ENCODE results near the gene ARID3B. TPM values are rescaled to one million over a fixed set of nuclear protein-coding genes. Genes with fewer than 3 reads are reported as not detected.
"Not testable (repeated sequence)": the region's sequence is repeated elsewhere in the genome, so short reads cannot be mapped to it uniquely, and the experiment has no call there.

Gene ARID3B
- total RNA-seq, 2 experiments from 2014 or later, result 25.0 to 27.9 TPM

DNA sequence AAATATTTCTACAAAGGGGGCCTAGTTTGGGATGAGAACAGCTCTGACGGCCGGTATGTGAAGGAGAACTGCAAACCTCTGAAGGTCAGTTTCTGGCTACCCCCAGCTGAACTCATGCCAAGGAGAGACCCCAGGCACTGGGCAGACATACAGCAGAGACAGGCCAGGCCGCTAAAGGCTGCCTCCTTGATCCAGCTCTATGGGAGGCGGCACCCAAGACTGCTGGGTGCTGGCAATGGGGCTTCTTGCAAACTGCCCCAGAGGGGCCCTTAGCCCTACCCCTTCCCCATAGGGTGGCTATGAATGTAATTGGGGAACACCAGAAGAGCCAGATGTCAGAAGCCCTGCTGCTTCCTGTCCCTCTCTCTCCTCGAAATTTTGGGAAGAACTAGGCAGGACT, 87.9 kb downstream of the ARID3B start:
- H3K27ac Mint-ChIP-seq, result no peak overlapping the region
- Histone ChIP-seq H3K36me3 (ENCODE audit: insufficient read depth, low read length) (peaks cover 93% of the 10 kb centered on the region), H3K27me3 (ENCODE audit: control insufficient read depth in 1 of 2, insufficient read depth in 2 of 2, low read length in 2 of 2) (no peaks in the 10 kb centered on the region), H3K4me3 (ENCODE audit: low read length) (no peak overlapping the region), H3K27ac (ENCODE audit: low read depth in 1 of 2, low read length in 2 of 2) (no peak overlapping the region), H3K4me1 (ENCODE audit: insufficient read depth, low read length) (peaks cover 8% of the 10 kb centered on the region), H3K9me3 (ENCODE audit: control insufficient read depth in 1 of 2, insufficient read depth in 1 of 2, low read length in 2 of 2) (no peaks in the 10 kb centered on the region)
- no peaks in the 10 kb centered on the region for H3K4me1 Mint-ChIP-seq (ENCODE audit: low read depth)
- ChIA-PET CTCF (no interaction called here), POLR2A (no interaction called here)
- H3K9me3 Mint-ChIP-seq, result no peaks in the 10 kb centered on the region
- ATAC-seq (ENCODE audit: poor library complexity), result no peak
- H3K36me3 Mint-ChIP-seq (ENCODE audit: low read depth), result peaks cover 92% of the 10 kb centered on the region
- intact Hi-C loops (cut with DNase I, micrococcal nuclease), result no loop called here
- H3K4me3 Mint-ChIP-seq, result no peak overlapping the region
- TF ChIP-seq, protein P1, sequence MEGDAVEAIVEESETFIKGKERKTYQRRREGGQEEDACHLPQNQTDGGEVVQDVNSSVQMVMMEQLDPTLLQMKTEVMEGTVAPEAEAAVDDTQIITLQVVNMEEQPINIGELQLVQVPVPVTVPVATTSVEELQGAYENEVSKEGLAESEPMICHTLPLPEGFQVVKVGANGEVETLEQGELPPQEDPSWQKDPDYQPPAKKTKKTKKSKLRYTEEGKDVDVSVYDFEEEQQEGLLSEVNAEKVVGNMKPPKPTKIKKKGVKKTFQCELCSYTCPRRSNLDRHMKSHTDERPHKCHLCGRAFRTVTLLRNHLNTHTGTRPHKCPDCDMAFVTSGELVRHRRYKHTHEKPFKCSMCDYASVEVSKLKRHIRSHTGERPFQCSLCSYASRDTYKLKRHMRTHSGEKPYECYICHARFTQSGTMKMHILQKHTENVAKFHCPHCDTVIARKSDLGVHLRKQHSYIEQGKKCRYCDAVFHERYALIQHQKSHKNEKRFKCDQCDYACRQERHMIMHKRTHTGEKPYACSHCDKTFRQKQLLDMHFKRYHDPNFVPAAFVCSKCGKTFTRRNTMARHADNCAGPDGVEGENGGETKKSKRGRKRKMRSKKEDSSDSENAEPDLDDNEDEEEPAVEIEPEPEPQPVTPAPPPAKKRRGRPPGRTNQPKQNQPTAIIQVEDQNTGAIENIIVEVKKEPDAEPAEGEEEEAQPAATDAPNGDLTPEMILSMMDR (IDR thresholded peaks at IDR 0.05), result no peak
- H3K27me3 Mint-ChIP-seq, result no peaks in the 10 kb centered on the region
- DNase-seq, result no peak

DNA sequence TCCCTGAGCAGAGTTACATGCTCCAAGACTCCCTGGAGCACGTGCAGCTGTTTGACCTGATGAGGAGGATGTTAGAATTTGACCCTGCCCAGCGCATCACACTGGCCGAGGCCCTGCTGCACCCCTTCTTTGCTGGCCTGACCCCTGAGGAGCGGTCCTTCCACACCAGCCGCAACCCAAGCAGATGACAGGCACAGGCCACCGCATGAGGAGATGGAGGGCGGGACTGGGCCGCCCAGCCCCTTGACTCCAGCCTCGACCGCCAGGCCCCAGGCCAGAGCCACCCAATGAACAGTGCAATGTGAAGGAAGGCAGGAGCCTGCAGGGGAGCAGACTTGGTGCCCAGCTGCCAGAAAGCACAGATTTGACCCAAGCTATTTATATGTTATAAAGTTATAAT, 88.7 kb downstream of the ARID3B start:
- H3K27ac ChIP-seq (ENCODE audit: low read depth in 1 of 2, low read length in 2 of 2); H3K27me3 Mint-ChIP-seq; H3K4me1 Mint-ChIP-seq (ENCODE audit: low read depth); H3K9me3 ChIP-seq (ENCODE audit: control insufficient read depth in 1 of 2, insufficient read depth in 1 of 2, low read length in 2 of 2); POLR2A ChIA-PET; DNase-seq; ATAC-seq (ENCODE audit: poor library complexity); H3K4me1 ChIP-seq (ENCODE audit: insufficient read depth, low read length); H3K4me3 ChIP-seq (ENCODE audit: low read length); H3K4me3 Mint-ChIP-seq; H3K27ac Mint-ChIP-seq; H3K9me3 Mint-ChIP-seq; H3K27me3 ChIP-seq (ENCODE audit: control insufficient read depth in 1 of 2, insufficient read depth in 2 of 2, low read length in 2 of 2): not testable (repeated sequence)
- H3K36me3 Mint-ChIP-seq (ENCODE audit: low read depth), result peaks cover 92% of the 10 kb centered on the region
- peaks cover 93% of the 10 kb centered on the region for H3K36me3 ChIP-seq (ENCODE audit: insufficient read depth, low read length)
- CTCF ChIA-PET, result interaction anchor here (0.6 kb wide), 1 partner anchor 54 kb away, joined by 4 read pairs; no protein-coding TSS in a partner anchor
- intact Hi-C loops (cut with DNase I, micrococcal nuclease), result loop anchor here (2.0 to 10.0 kb wide), 2 partner anchors 205 to 255 kb away; no protein-coding TSS in a partner anchor

DNA sequence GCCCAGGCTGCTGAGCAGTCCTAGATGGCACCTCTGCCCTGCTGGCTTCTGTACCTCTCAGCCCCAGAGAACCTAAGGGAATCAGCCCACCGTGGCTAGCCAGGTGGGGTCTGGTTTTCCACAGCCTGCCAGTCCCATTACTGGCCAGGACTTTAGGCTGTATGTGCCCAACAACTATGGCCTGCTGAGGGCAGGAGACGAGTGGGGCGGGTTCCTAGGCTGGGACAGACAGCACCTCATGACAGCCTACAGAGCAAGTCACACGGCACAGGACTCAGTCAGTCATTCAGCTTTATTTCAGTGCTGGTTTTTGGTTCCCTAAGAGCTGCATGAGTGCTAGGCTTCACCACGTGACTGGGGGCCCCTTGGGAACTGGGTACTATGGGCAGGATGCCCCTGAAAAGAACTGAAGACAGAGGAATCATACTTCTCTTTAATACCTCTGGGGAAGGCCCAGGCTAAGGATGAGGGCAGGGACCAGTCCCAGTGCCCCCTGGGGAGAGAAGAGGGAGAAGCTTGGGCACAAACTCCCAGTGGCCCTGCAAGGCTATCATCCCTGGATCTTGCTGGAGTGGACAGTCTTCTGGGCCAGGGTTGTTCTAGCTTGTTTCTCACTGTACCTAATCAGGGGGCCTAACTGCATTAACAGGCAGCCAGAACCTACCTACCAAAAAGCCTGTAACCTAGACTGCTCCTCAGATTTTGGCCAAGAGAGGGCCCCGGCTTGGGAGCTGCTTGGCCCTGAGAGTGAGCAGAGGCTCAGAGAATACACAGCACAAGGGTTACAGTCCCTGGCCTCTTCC, 89.5 kb downstream of the ARID3B start:
- Histone ChIP-seq H3K4me1 (ENCODE audit: insufficient read depth, low read length) (peaks cover 9% of the 10 kb centered on the region), H3K27ac (ENCODE audit: low read depth in 1 of 2, low read length in 2 of 2) (no peak overlapping the region), H3K9me3 (ENCODE audit: control insufficient read depth in 1 of 2, insufficient read depth in 1 of 2, low read length in 2 of 2) (no peaks in the 10 kb centered on the region), H3K36me3 (ENCODE audit: insufficient read depth, low read length) (peaks cover 93% of the 10 kb centered on the region), H3K27me3 (ENCODE audit: control insufficient read depth in 1 of 2, insufficient read depth in 2 of 2, low read length in 2 of 2) (no peaks in the 10 kb centered on the region), H3K4me3 (ENCODE audit: low read length) (no peak overlapping the region)
- DNase-seq, result no peak
- no peak overlapping the region for H3K4me3 Mint-ChIP-seq
- no peaks in the 10 kb centered on the region for H3K27me3 Mint-ChIP-seq
- peaks cover 92% of the 10 kb centered on the region for H3K36me3 Mint-ChIP-seq (ENCODE audit: low read depth)
- intact Hi-C loops (cut with DNase I, micrococcal nuclease), result loop anchor here (1.0 to 10.0 kb wide), 3 partner anchors 204 to 320 kb away; no protein-coding TSS in a partner anchor
- ATAC-seq (ENCODE audit: poor library complexity), result no peak
- ChIA-PET CTCF (interaction anchor here (0.6 to 9.5 kb wide), 4 partner anchors 9 to 139 kb away, joined by 4 to 92 read pairs (median 22); no protein-coding TSS in a partner anchor), POLR2A (interaction anchor here (1.4 to 1.6 kb wide), 2 partner anchors 17 to 147 kb away, joined by 4 to 5 read pairs; no protein-coding TSS in a partner anchor)
- H3K4me1 Mint-ChIP-seq (ENCODE audit: low read depth), result no peaks in the 10 kb centered on the region
- TF ChIP-seq, protein P1 (IDR thresholded peaks at IDR 0.05), result no peak
- no peaks in the 10 kb centered on the region for H3K9me3 Mint-ChIP-seq
- peak overlapping the region; percentile 36 for H3K27ac Mint-ChIP-seq
